IMR-90 (cell line): ENCODE measurements around the gene C1orf167. TPM values are rescaled to one million over a fixed set of nuclear protein-coding genes. Genes with fewer than 3 reads are reported as not detected.

Experiments
- ATAC-seq: fragments of 200-7000 bp; cut with Tn5 transposase; 2 replicates; pipeline ENCODE4 v1.9.1; 2020; ENCODE audit warnings: low read depth, mild to moderate bottlenecking, moderate library complexity
- BruUV-seq: library from RNA; stranded (reverse); fragments of 400-500 nt; replicated peaks from 2 replicates; lab custom pipeline; 2021; lab: Mats Ljungman, UMichigan
- CTCF ChIA-PET: fragments of 300-600 bp; formaldehyde crosslinking; extraction: SDS; loops from one replicate; lab custom pipeline; 2021; ENCODE audit warnings: antibody characterized with exemption; lab: Yijun Ruan, JAX
- POLR2A ChIA-PET: fragments of 300-600 bp; sonication (Branson Sonifier 250); formaldehyde crosslinking; loops from one replicate; lab custom pipeline; 2022; ENCODE audit warnings: antibody characterized with exemption; ENCODE audit not compliant: unreplicated experiment; lab: Charles Lee
- DNase-seq: peaks from one replicate; pipeline ENCODE4 v3.0.0; 2013
- H2AFZ ChIP-seq: replicated peaks from 2 replicates; pipeline ENCODE3; 2013; ENCODE audit warnings: low read length, mild to moderate bottlenecking; ENCODE audit not compliant: poor library complexity
- H2AK5ac ChIP-seq: 2 replicates; pipeline ENCODE4 v1.6.1; 2013; ENCODE audit warnings: low read depth, low read length, inconsistent platforms
- H2AK9ac ChIP-seq: replicated peaks from 2 replicates; pipeline ENCODE3; 2013; ENCODE audit warnings: mild to moderate bottlenecking, low read depth, low read length, moderate library complexity; ENCODE audit not compliant: poor library complexity
- H2BK120ac ChIP-seq: 2 replicates; pipeline ENCODE4 v1.6.1; 2013; ENCODE audit warnings: low read depth, low read length, inconsistent platforms
- H2BK15ac ChIP-seq: 3 replicates; pipeline ENCODE4 v1.6.1; 2013; ENCODE audit warnings: low read depth, low read length, inconsistent platforms
- H2BK20ac ChIP-seq: 2 replicates; pipeline ENCODE4 v1.6.1; 2013; ENCODE audit warnings: low read depth, mild to moderate bottlenecking, inconsistent platforms, low read length, moderate library complexity
- H2BK5ac ChIP-seq: 2 replicates; pipeline ENCODE4 v1.6.1; 2013; ENCODE audit warnings: mild to moderate bottlenecking, low read depth, low read length, inconsistent platforms; ENCODE audit not compliant: poor library complexity, severe bottlenecking
- H3K14ac ChIP-seq: replicated peaks from 2 replicates; pipeline ENCODE4 v1.6.1; 2013; ENCODE audit warnings: low read depth, low read length, inconsistent platforms
- H3K18ac ChIP-seq: 2 replicates; pipeline ENCODE4 v1.6.1; 2013; ENCODE audit warnings: low read depth, low read length, control low read depth
- H3K23ac ChIP-seq: 2 replicates; pipeline ENCODE4 v1.6.1; 2013; ENCODE audit warnings: low read depth, low read length, inconsistent platforms
- H3K27ac ChIP-seq: 2 replicates; pipeline ENCODE4 v1.5.1; 2013; ENCODE audit warnings: mild to moderate bottlenecking, control low read depth, low read length; ENCODE audit not compliant: insufficient read depth
- H3K27me3 ChIP-seq: 2 replicates; pipeline ENCODE4 v1.6.1; 2013; ENCODE audit warnings: low read length; ENCODE audit not compliant: control insufficient read depth, insufficient read depth
- H3K36me3 ChIP-seq: 2 replicates; pipeline ENCODE4 v1.6.1; 2013; ENCODE audit warnings: low read length, mixed read lengths; ENCODE audit not compliant: control insufficient read depth, insufficient read depth
- H3K4ac ChIP-seq: 2 replicates; pipeline ENCODE4 v1.6.1; 2013; ENCODE audit warnings: low read depth, low read length, inconsistent platforms
- H3K4me1 ChIP-seq: 2 replicates; pipeline ENCODE4 v1.6.1; 2013; ENCODE audit warnings: low read length, mixed read lengths; ENCODE audit not compliant: control insufficient read depth, insufficient read depth
- H3K4me2 ChIP-seq: 2 replicates; pipeline ENCODE4 v1.6.1; 2013; ENCODE audit warnings: low read depth, mild to moderate bottlenecking, control low read depth, low read length, moderate library complexity
- H3K4me3 ChIP-seq: 2 replicates; pipeline ENCODE4 v1.5.1; 2013; ENCODE audit warnings: low read depth, mild to moderate bottlenecking, control low read depth, low read length, moderate library complexity; ENCODE audit not compliant: insufficient read depth
- H3K56ac ChIP-seq: 2 replicates; pipeline ENCODE4 v1.6.1; 2013; ENCODE audit warnings: low read length, inconsistent platforms; ENCODE audit not compliant: insufficient read depth; ENCODE audit errors: extremely low read depth
- H3K79me1 ChIP-seq, 2 experiments: 2 replicates each; pipeline ENCODE4 v1.6.1; 2013; ENCODE audit warnings: low read length in 2 of 2, inconsistent platforms in 1 of 2, low read depth in 1 of 2
- H3K9ac ChIP-seq: 2 replicates; pipeline ENCODE4 v1.6.1; 2013; ENCODE audit warnings: low read depth, low read length, control low read depth
- H3K9me1 ChIP-seq: 2 replicates; pipeline ENCODE4 v1.6.1; 2013; ENCODE audit warnings: low read length, inconsistent platforms; ENCODE audit not compliant: insufficient read depth
- H3K9me3 ChIP-seq: 2 replicates; pipeline ENCODE4 v1.6.1; 2013; ENCODE audit warnings: low read length; ENCODE audit not compliant: control insufficient read depth, insufficient read depth
- H4K20me1 ChIP-seq: 2 replicates; pipeline ENCODE4 v1.6.1; 2013; ENCODE audit warnings: low read length, inconsistent platforms; ENCODE audit not compliant: insufficient read depth
- H4K5ac ChIP-seq: 2 replicates; pipeline ENCODE4 v1.6.1; 2013; ENCODE audit warnings: mild to moderate bottlenecking, low read depth, low read length, control low read depth
- H4K8ac ChIP-seq, 2 experiments: 2 replicates each; pipeline ENCODE4 v1.6.1; 2013; ENCODE audit warnings: low read depth in 2 of 2, low read length in 2 of 2, control low read depth in 1 of 2, inconsistent platforms in 1 of 2
- H4K91ac ChIP-seq: 2 replicates; pipeline ENCODE4 v1.6.1; 2013; ENCODE audit warnings: low read depth, low read length, inconsistent platforms; ENCODE audit not compliant: insufficient read depth
- CHD1 ChIP-seq: IDR thresholded peaks from 2 replicates; pipeline ENCODE4 v1.6.1; 2012; ENCODE audit warnings: low read depth, low read length, improper control_type of control experiment
- NFE2L2 ChIP-seq: fragments of 150-350 bp; IDR thresholded peaks from 2 replicates; pipeline ENCODE4 v1.6.1; 2016; ENCODE audit warnings: low read depth, mild to moderate bottlenecking, low read length
- RFX5 ChIP-seq: IDR thresholded peaks from 2 replicates; pipeline ENCODE4 v1.8.0; 2012; ENCODE audit warnings: low read depth, mild to moderate bottlenecking, low read length, moderate library complexity
- SMC3 ChIP-seq: fragments of 150-350 bp; IDR thresholded peaks from 2 replicates; pipeline ENCODE4 v1.6.1; 2016; ENCODE audit warnings: low read depth, mild to moderate bottlenecking, antibody characterized with exemption, low read length, moderate library complexity
- WGBS, 2 experiments: methylation state at CpG; one replicate each; pipeline versions ENCODE4 v1.1.5 to v1.1.7; 2013; ENCODE audit warnings: missing lambda C conversion rate in 2 of 2; ENCODE audit not compliant: insufficient read length in 1 of 2; ENCODE audit errors: extremely low coverage in 2 of 2; 5-methylcytosine and 5-hydroxymethylcytosine counted together
- dilution Hi-C: fragments of 300-500 bp; cut with HindIII; formaldehyde crosslinking; loops from one replicate; pipeline ENCODE4 v1.14.3; 2018; ENCODE audit warnings: low sequenced_read_pairs; ENCODE audit not compliant: unreplicated experiment
- in situ Hi-C: fragments of 300-500 bp; cut with MboI; formaldehyde crosslinking; loops from 3 replicates; pipeline ENCODE4 v1.14.3; 2019; ENCODE audit warnings: low sequenced_read_pairs, inconsistent platforms, mixed read lengths
- intact Hi-C: fragments of 100-400 bp; cut with micrococcal nuclease; formaldehyde crosslinking; loops from 2 replicates; pipeline ENCODE4 v1.10.0; 2022
- polyA plus RNA-seq, 3 experiments: library from polyadenylated mRNA; depleted of rRNA; stranded (reverse); fragments of >200 nt; gene quantifications; 2 replicates each; pipeline ENCODE4 v1.2.3, GENCODE V29; 2012; ENCODE audit warnings: low replicate concordance in 1 of 3
- total RNA-seq: library from RNA; depleted of rRNA; stranded (reverse); fragments of >200 nt; gene quantifications from 2 replicates; pipeline ENCODE4 v1.2.3, GENCODE V29; 2012

Gene C1orf167
- total and polyA plus RNA-seq, 2 of the 4 experiments (the other 2 are of a cell fraction), result under 0.01 to 0.15 TPM

DNA sequence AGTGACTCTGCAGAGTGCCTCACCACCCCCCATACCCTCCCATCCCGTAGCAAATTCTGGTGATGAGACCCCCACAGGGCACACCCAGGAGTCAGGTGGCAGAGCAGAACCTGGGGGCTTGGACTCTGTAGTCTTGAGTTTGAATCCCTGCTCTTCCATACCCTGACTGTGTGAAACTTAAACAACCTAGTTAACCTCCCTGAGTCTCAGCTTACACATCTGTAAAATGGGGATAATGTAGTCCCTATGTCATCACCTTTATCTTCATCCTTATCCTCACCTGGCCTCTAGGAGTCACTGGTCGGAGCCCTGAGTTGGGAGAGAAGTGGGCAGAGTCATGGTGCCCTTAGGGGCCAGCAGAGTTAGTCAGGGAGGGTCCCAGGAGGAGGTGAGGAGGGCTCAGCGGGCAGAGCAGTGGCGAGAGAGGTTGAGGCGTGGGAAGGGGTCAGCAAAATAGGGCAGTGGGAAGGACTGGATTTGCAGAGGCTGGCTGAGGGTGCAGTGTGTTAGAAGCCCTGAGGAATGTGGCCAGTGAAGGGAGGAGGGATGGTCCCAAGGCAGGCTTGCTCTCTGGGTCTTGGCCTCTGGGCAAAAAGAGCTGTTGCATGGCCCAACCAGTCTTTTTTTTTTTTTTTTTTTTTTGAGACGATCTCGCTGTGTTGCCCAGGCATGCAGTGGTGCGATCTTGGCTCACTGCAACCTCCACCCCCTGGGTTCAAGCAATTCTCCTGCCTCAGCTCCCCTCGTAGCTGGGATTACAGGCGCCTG, 18.6 kb downstream of the C1orf167 start:
- no peak overlapping the region for H3K14ac ChIP-seq
- H4K5ac ChIP-seq, result no peak overlapping the region
- H2BK5ac ChIP-seq, result no peak overlapping the region
- intact Hi-C loops, result no loop called here
- no peak overlapping the region for H3K27ac ChIP-seq
- in situ Hi-C loops, result no loop called here
- 76% methylated on average over 3 of the region's 10 CpGs; no CpG with 5 or more reads in 1 of the 2 experiments for WGBS, 2 experiments
- H3K36me3 ChIP-seq, result no peaks in the 10 kb centered on the region
- no peak overlapping the region for H3K4me3 ChIP-seq
- ChIA-PET CTCF (no interaction called here), POLR2A (no interaction called here)
- BruUV-seq, result no TSS peak
- H3K23ac ChIP-seq, result no peak overlapping the region
- no peaks in the 10 kb centered on the region; the same call in 1 of the 2 replicates for H3K27me3 ChIP-seq
- no peaks in the 10 kb centered on the region for H3K9me3 ChIP-seq
- no peak overlapping the region for H3K4me2 ChIP-seq
- no peaks in the 10 kb centered on the region for H3K9me1 ChIP-seq
- no peak for TF ChIP-seq CHD1
- no peak for TF ChIP-seq NFE2L2
- TF ChIP-seq SMC3, result no peak
- TF ChIP-seq RFX5, result no peak
- no peak overlapping the region for H2AK9ac ChIP-seq
- no peak overlapping the region for H2AFZ ChIP-seq
- H4K20me1 ChIP-seq, result no peaks in the 10 kb centered on the region
- H3K4ac ChIP-seq, result no peak overlapping the region
- no peak overlapping the region for H2BK20ac ChIP-seq
- H4K91ac ChIP-seq, result no peak overlapping the region
- H2BK120ac ChIP-seq, result no peak overlapping the region
- no peak for ATAC-seq
- H4K8ac ChIP-seq, result no peak overlapping the region
- H2BK15ac ChIP-seq, result no peak overlapping the region
- H2AK5ac ChIP-seq, result no peak overlapping the region
- dilution Hi-C loops, result no loop called here
- no peak overlapping the region for H3K18ac ChIP-seq
- no peaks in the 10 kb centered on the region for H3K79me1 ChIP-seq
- no peak overlapping the region for H3K9ac ChIP-seq
- no peak for DNase-seq
- no peak overlapping the region for H3K56ac ChIP-seq
- H3K4me1 ChIP-seq, result peaks cover 3% of the 10 kb centered on the region; the same call in 1 of the 2 replicates
